Keratinocyte (primary cell): Measurements from ENCODE around the gene MAN1C1. TPM values are rescaled to one million over a fixed set of nuclear protein-coding genes. Genes with fewer than 3 reads are reported as not detected.

Experiments
- DNase-seq: peaks from one replicate; pipeline ENCODE4 v3.0.0-alpha.2; 2011; ENCODE audit warnings: low read depth, missing footprints, low spot score
- FAIRE-seq: peaks from 2 replicates; lab custom pipeline; 2011; peaks lifted over from hg19 to GRCh38; lab: Jason Lieb, UNC
- H2AFZ ChIP-seq: 2 replicates; pipeline ENCODE4 v1.6.0; 2012; ENCODE audit warnings: low read length, control low read depth, inconsistent platforms; ENCODE audit not compliant: control insufficient read depth
- H3K27ac ChIP-seq: 2 replicates; pipeline ENCODE4 v1.5.1; 2011; ENCODE audit warnings: low read length; ENCODE audit not compliant: control insufficient read depth, insufficient read depth
- H3K27me3 ChIP-seq: 3 replicates; pipeline ENCODE4 v1.6.0; 2011; ENCODE audit warnings: low read length; ENCODE audit not compliant: control insufficient read depth, insufficient read depth; ENCODE audit errors: extremely low read depth
- H3K36me3 ChIP-seq, 2 experiments: 2 replicates in 1 of 2; 3 replicates in 1 of 2; pipeline ENCODE4 v1.5.1; 2011; ENCODE audit warnings: low read length in 2 of 2, mild to moderate bottlenecking in 1 of 2; ENCODE audit not compliant: control insufficient read depth in 2 of 2, insufficient read depth in 2 of 2; ENCODE audit errors: extremely low read depth in 1 of 2
- H3K4me1 ChIP-seq: 3 replicates; pipeline ENCODE4 v1.5.1; 2011; ENCODE audit warnings: low read length; ENCODE audit not compliant: control insufficient read depth, insufficient read depth; ENCODE audit errors: extremely low read depth
- H3K4me2 ChIP-seq: 3 replicates; pipeline ENCODE4 v1.6.0; 2011; ENCODE audit warnings: low read depth, low read length; ENCODE audit not compliant: control insufficient read depth, insufficient read depth; ENCODE audit errors: extremely low read depth
- H3K4me3 ChIP-seq, 3 experiments: fragments of 200-600 bp in 1 of 3; sonication (generic) in 1 of 3; 2 replicates in 2 of 3; 3 replicates in 1 of 3; pipeline ENCODE4 v1.5.1; 2011 to 2016; ENCODE audit warnings: low read length in 3 of 3, mild to moderate bottlenecking in 3 of 3, control low read depth in 2 of 3, inconsistent platforms in 1 of 3, low read depth in 1 of 3, mixed read lengths in 1 of 3, mixed run types in 1 of 3, moderate library complexity in 1 of 3; ENCODE audit not compliant: control insufficient read depth in 2 of 3, insufficient read depth in 2 of 3; ENCODE audit errors: extremely low read depth in 1 of 3
- H3K79me2 ChIP-seq: 2 replicates; pipeline ENCODE4 v1.6.0; 2012; ENCODE audit warnings: low read length; ENCODE audit not compliant: control insufficient read depth, insufficient read depth
- H3K9ac ChIP-seq: 3 replicates; pipeline ENCODE4 v1.6.0; 2011; ENCODE audit warnings: low read length; ENCODE audit not compliant: control insufficient read depth, insufficient read depth; ENCODE audit errors: extremely low read depth
- H3K9me1 ChIP-seq: 3 replicates; pipeline ENCODE4 v1.6.0; 2011; ENCODE audit warnings: low read length; ENCODE audit not compliant: control insufficient read depth, insufficient read depth; ENCODE audit errors: extremely low read depth
- H3K9me3 ChIP-seq: 2 replicates; pipeline ENCODE4 v1.5.1; 2012; ENCODE audit warnings: low read depth, low read length; ENCODE audit not compliant: control insufficient read depth
- H4K20me1 ChIP-seq: 3 replicates; pipeline ENCODE4 v1.6.0; 2011; ENCODE audit warnings: low read length; ENCODE audit not compliant: control insufficient read depth, insufficient read depth; ENCODE audit errors: extremely low read depth
- CTCF ChIP-seq, 3 experiments: IDR thresholded peaks in 1 of 3; conservative IDR thresholded peaks in 1 of 3; optimal IDR thresholded peaks in 1 of 3; 2 replicates in 2 of 3; 3 replicates in 1 of 3; pipeline versions ENCODE3 to v1.5.1; 2011; ENCODE audit warnings: low read length in 3 of 3, mild to moderate bottlenecking in 3 of 3, moderate library complexity in 2 of 3, control low read depth in 1 of 3, inconsistent platforms in 1 of 3; ENCODE audit not compliant: insufficient read depth in 2 of 3; ENCODE audit errors: extremely low read depth in 1 of 3
- EZH2 ChIP-seq: IDR thresholded peaks from one replicate; pipeline ENCODE4 v1.6.1; 2012; ENCODE audit warnings: inconsistent platforms, mild to moderate bottlenecking, low read length, moderate library complexity
- dilution Hi-C: fragments of 300-500 bp; cut with MboI; formaldehyde crosslinking; loops from one replicate; pipeline ENCODE4 v1.7.0; 2020; ENCODE audit warnings: low sequenced_read_pairs; ENCODE audit not compliant: extremely low pct_ligation_motif_present
- polyA plus RNA-seq, 5 experiments: library from polyadenylated mRNA; depleted of rRNA in 3 of 5; stranded (reverse) in 3 of 5; stranded (forward) in 1 of 5; unstranded in 1 of 5; fragments of >200 nt; gene quantifications; 1 replicate in 1 of 5; 2 replicates in 3 of 5; 3 replicates in 1 of 5; pipeline versions ENCODE4 v1.2.1 to v1.2.3, GENCODE V29; 2011 to 2012; ENCODE audit warnings: missing spikeins in 2 of 5, low read depth in 1 of 5, low replicate concordance in 1 of 5

MAN1C1 gene
- polyA plus RNA-seq, 1 donor (not counting 4 experiments of a cell fraction or from before 2014, with no cell fraction given) = 0.07 TPM

DNA sequence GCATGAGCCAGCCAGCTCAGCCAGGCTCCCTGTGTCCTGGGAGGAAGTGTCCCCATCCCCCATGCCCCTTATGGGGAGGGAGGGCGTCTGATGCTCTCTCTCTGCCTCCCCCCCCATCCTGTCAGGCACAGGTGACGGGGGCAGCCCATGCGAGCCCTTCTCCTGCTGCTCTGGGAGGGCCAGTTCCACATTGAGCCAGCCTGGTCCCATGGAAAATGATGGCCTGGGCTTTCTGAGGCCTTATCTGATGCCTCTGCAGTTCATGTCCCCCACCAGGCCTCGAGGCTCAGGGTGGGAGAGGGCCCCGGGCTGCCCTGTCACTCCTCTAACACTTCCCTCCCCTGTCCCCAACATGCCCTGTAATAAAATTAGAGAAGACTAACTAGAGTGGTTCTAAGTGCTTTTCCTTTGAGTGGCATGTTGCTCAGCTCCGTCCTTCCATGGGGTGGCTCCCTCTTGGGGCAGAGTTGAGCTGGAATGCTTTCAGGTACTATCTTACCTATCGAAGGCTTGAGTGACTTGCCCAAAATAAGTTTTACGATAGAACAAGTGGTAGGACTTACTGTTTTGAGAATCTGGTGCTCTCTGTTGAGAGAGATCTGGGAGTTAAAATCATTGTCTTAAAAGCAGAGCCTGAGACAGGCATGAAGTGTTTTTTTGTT lies 201.4 kb downstream of the MAN1C1 start:
- peak overlapping the region in 1 of 3 experiments; percentile 2 for H3K4me3 ChIP-seq
- no peak overlapping the region for H2AFZ ChIP-seq
- peaks cover 27% of the 10 kb centered on the region for H3K4me1 ChIP-seq
- dilution Hi-C loops = no loop called here
- no peak for DNase-seq
- H3K4me2 ChIP-seq = peak overlapping the region; percentile 76
- no peak for TF ChIP-seq EZH2
- peak; percentile 54 to 64 (median 54) for TF ChIP-seq CTCF (optimal IDR thresholded peaks at IDR 0.05 in 1 of 3, IDR thresholded peaks at IDR 0.05 in 1 of 3, conservative IDR thresholded peaks at IDR 0.05 in 1 of 3; ENCODE audit: extremely low read depth in 1 of 3, insufficient read depth in 2 of 3, low read length in 3 of 3)
- H4K20me1 ChIP-seq = no peaks in the 10 kb centered on the region
- H3K36me3 ChIP-seq = peaks cover 0 to 13% of the 10 kb centered on the region in 2 experiments
- no peak overlapping the region for H3K27ac ChIP-seq
- H3K79me2 ChIP-seq = peaks cover 19% of the 10 kb centered on the region
- peaks cover 2% of the 10 kb centered on the region for H3K9me1 ChIP-seq
- H3K27me3 ChIP-seq = no peaks in the 10 kb centered on the region
- H3K9me3 ChIP-seq = no peaks in the 10 kb centered on the region
- no peak overlapping the region for H3K9ac ChIP-seq
- FAIRE-seq = peak; percentile 56

DNA sequence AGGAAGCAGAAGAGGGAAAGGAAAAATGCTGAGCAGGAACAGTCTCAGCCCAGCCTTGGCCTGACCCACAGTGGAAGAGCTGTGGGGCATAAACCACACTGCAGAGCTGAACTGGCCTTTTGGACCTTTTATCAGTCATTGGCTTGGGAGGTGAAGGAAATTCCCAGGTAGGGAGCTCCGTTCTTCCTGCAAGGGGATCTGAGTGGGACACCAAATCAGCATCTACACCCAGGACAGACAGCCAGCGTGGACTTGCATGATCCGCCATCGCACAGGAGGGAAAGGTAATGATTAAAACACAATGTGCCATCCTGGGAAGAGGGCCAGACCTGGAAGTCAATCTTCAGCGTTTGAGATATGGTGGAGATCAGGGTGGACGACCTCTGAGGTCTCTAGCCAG lies 202.0 kb downstream of the MAN1C1 start:
- DNase-seq = no peak
- Histone ChIP-seq H3K27ac (no peak overlapping the region), H3K27me3 (no peaks in the 10 kb centered on the region), H3K36me3 (peaks cover 2 to 14% of the 10 kb centered on the region in 2 experiments), H3K9me3 (no peaks in the 10 kb centered on the region), H3K79me2 (peaks cover 22% of the 10 kb centered on the region), H3K9me1 (peaks cover 2% of the 10 kb centered on the region), H4K20me1 (no peaks in the 10 kb centered on the region), H3K4me2 (peak overlapping the region; percentile 76), H3K9ac (peak overlapping the region; percentile 89), H3K4me1 (peaks cover 27% of the 10 kb centered on the region), H3K4me3 (peak overlapping the region; percentile 69 to 92 (median 72)), H2AFZ (no peak overlapping the region)
- dilution Hi-C loops = no loop called here
- FAIRE-seq = peak; percentile 41
- TF ChIP-seq CTCF (optimal IDR thresholded peaks at IDR 0.05 in 1 of 3, IDR thresholded peaks at IDR 0.05 in 1 of 3, conservative IDR thresholded peaks at IDR 0.05 in 1 of 3; ENCODE audit: extremely low read depth in 1 of 3, insufficient read depth in 2 of 3, low read length in 3 of 3) (no peak), EZH2 (no peak)
